GM12873 (cell line): ENCODE results near the gene CDC42BPB.

ENCODE experiments used
- TF ChIP-seq, protein P1 (sequence below): IDR thresholded peaks from 2 replicates; pipeline ENCODE4 v1.5.1; 2012; ENCODE audit warnings: low read depth, mild to moderate bottlenecking, moderate library complexity, low read length, control low read depth; ENCODE audit not compliant: insufficient read depth; ENCODE audit errors: missing control alignments

The CDC42BPB gene

DNA sequence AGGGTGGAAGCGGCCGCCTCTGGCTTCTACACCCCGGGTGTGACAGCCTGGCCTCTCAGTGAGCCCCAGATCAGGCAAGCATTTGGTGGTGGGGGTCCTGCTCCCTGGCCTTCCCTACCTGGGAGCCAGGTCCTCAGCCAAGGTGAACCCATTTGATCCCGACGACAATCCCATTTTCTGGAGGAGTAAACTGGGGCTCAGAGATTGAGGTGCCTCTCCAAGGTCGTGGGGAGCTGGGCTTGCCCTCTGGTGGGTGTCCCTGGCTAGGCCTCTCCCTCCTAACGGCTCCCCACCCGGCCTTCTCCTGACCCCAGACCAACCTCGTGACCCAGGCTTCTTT is 34.5 kb upstream of the CDC42BPB start:
- TF ChIP-seq, protein P1, sequence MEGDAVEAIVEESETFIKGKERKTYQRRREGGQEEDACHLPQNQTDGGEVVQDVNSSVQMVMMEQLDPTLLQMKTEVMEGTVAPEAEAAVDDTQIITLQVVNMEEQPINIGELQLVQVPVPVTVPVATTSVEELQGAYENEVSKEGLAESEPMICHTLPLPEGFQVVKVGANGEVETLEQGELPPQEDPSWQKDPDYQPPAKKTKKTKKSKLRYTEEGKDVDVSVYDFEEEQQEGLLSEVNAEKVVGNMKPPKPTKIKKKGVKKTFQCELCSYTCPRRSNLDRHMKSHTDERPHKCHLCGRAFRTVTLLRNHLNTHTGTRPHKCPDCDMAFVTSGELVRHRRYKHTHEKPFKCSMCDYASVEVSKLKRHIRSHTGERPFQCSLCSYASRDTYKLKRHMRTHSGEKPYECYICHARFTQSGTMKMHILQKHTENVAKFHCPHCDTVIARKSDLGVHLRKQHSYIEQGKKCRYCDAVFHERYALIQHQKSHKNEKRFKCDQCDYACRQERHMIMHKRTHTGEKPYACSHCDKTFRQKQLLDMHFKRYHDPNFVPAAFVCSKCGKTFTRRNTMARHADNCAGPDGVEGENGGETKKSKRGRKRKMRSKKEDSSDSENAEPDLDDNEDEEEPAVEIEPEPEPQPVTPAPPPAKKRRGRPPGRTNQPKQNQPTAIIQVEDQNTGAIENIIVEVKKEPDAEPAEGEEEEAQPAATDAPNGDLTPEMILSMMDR, result no peak

DNA sequence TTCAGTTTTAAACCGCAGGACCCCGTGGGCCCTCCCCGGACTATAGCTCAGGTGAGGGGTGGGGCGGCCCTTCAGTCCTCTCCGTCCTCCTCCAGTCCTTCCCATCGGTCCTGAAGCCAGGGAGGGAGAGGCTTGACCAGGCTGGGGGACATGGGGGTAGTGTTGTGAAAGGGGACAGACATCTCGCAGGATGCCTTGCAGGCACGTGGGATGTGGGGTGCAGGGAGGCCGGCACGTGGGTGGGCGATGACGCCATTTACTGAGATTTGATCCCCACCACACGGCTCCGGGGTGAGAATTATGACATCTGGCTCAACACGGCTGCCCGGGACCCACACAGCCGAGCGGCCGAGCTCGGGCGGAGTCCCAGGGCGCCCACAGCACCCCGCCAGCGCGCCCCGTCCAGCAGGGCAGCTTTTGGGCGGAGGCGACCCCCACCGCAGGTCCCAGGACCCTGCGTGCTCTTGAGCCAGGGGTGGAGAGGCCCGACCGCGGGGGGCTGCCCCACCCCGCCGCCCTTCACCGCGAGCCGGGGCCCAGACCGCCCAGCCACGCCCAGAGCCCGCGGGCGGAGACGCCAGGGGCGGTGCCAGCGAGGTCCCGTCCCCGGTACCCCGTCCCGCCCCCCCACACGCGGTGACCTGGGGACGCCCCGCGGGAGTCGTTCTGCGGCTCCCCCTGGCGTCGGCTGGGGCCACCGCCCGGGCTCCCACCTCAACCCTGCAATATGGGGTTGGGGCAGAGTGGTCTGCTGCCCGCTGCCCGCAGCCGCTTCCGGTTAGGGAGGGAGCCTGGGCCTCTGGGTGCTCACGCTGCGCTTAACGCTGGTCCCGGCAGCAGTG is 33.9 kb upstream of the CDC42BPB start:
- TF ChIP-seq, protein P1, result peak; percentile 56

DNA sequence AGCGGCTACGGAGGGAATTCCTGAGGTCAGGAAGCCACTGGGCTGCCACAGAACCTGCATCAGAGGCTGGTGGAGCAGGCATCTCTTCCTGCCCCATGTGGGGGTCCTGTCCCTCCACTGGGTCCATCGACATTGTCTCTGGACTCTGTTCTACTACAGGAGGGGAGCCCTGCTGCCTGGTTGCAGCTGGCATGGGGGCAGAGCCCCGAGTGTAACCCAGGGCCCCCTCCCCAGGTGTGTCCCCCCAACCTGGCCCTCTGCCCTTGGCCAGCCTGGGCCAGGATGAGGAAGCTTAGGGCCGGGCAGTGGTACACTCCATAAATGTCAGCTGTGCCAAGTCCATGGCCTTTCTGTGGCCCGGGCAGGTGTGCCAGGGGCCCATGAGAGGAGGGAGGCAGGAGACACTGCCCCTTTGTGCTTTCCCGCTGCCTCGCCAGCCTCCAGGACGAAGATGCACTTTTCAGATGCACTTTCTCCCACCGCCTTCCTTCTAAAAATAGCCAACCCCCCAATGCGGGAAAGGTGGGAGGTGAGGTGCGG is 33.2 kb upstream of the CDC42BPB start:
- TF ChIP-seq, protein P1, result no peak

GRCh38 chr14:103089386-103090335 is 32.3 kb upstream of the CDC42BPB start:
- TF ChIP-seq, protein P1, result no peak

GRCh38 chr14:103088921-103089320 is 31.6 kb upstream of the CDC42BPB start:
- TF ChIP-seq, protein P1, result no peak

DNA sequence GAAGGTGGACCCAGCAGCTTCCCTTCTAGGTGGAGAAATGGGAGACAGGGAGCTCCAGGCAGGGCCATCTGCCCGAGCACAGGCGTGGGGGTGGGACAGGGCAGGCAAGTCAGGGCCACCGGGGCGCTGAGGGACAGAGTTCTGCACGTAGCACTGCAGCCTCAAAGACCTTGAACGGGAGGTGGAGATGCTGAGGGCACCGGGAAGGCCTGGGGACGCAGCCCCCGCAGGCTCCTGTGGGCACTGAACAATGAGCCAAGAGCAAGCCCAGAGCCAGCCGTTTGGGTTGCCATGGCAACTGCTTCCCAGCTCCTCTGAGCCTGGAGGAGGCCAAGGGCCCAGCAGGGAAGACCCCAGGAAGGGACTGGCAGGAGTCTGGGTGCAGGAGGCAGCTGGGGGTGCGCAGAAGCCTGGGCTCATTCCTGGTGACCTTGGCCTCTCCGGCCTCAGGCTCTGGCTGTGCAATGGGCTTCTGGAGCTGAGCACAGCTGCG is 30.0 kb upstream of the CDC42BPB start:
- TF ChIP-seq, protein P1, result no peak
